Measurements from ENCODE around the gene FAM53C. TPM values are rescaled to one million over a fixed set of nuclear protein-coding genes. Genes with fewer than 3 reads are reported as not detected.

The FAM53C gene
- total RNA-seq = 10 to 100 TPM; 26.3 to 30.5 (median 29.8) TPM

- peak in 2 of 4 experiments; percentile 12 to 36 for TF ChIP-seq CTCF (IDR thresholded peaks at IDR 0.05)
- TF ChIP-seq POLR2A (IDR thresholded peaks at IDR 0.05) = peak; percentile 96 to 97
- no peak for TF ChIP-seq EP300 (IDR thresholded peaks at IDR 0.05)
- peak; percentile 98 for TF ChIP-seq POLR2AphosphoS5 (IDR thresholded peaks at IDR 0.05)
- Histone ChIP-seq H3K4me1 (peaks cover 0 to 40% (median 5%) of the 10 kb centered on the region in 3 donors), H3K27me3 (no peaks in the 10 kb centered on the region), H3K9me3 (no peaks in the 10 kb centered on the region), H3K27ac (peak within 1 kb of the TSS; percentile 83 to 97 (median 96)), H3K4me3 (peak within 1 kb of the TSS; percentile 91 to 96), H3K36me3 (peaks cover 0 to 17% of the 10 kb centered on the region in 2 donors)
- 0% methylated on average over 3 of the region's 56 CpGs; no CpG with 5 or more reads in 1 of the 2 donors for WGBS, 2 donors (ENCODE audit: low coverage in 1 of 2)
- ATAC-seq = peak; percentile 92
Observed at GRCh38 chr5:138337685-138338410, at the start of gene FAM53C. FAM53C (plus strand) TSS chr5:138338266; CDS start chr5:138341336, 3,070 bp downstream.

GRCh38 chr5:138289296-138289695 is 48.8 kb upstream of the FAM53C start:
- H3K4me3 ChIP-seq = no peak overlapping the region
- no peak overlapping the region for H3K27ac ChIP-seq
- H3K4me1 ChIP-seq = no peaks in the 10 kb centered on the region
- no peak for ATAC-seq
- 80 to 100% methylated on average over 1 to 3 of the region's 3 CpGs for WGBS, 2 donors (ENCODE audit: low coverage in 1 of 2)
- no peaks in the 10 kb centered on the region for H3K9me3 ChIP-seq
- no peaks in the 10 kb centered on the region for H3K27me3 ChIP-seq
- TF ChIP-seq CTCF (IDR thresholded peaks at IDR 0.05) = no peak
- TF ChIP-seq POLR2A (IDR thresholded peaks at IDR 0.05) = no peak
- no peak for TF ChIP-seq EP300 (IDR thresholded peaks at IDR 0.05)
- TF ChIP-seq POLR2AphosphoS5 (IDR thresholded peaks at IDR 0.05) = no peak
- no peaks in the 10 kb centered on the region for H3K36me3 ChIP-seq

- Histone ChIP-seq H3K4me3 (no peak overlapping the region), H3K4me1 (no peaks in the 10 kb centered on the region), H3K36me3 (no peaks in the 10 kb centered on the region), H3K27me3 (no peaks in the 10 kb centered on the region), H3K9me3 (no peaks in the 10 kb centered on the region), H3K27ac (no peak overlapping the region)
- no peak for ATAC-seq
- 78 to 96% methylated on average over 3 to 6 of the region's 6 CpGs for WGBS, 2 donors (ENCODE audit: low coverage in 1 of 2)
- TF ChIP-seq CTCF (IDR thresholded peaks at IDR 0.05) (no peak), EP300 (IDR thresholded peaks at IDR 0.05) (no peak), POLR2A (IDR thresholded peaks at IDR 0.05) (no peak), POLR2AphosphoS5 (IDR thresholded peaks at IDR 0.05) (no peak)
Observed at GRCh38 chr5:138303372-138303771, 34.7 kb upstream of the FAM53C start.

GRCh38 chr5:138305797-138306196 is 32.3 kb upstream of the FAM53C start:
- no peaks in the 10 kb centered on the region for H3K27me3 ChIP-seq
- H3K27ac ChIP-seq = no peak overlapping the region
- no peak overlapping the region for H3K4me3 ChIP-seq
- ATAC-seq = no peak
- no peaks in the 10 kb centered on the region for H3K9me3 ChIP-seq
- H3K36me3 ChIP-seq = no peaks in the 10 kb centered on the region
- WGBS, 2 donors (ENCODE audit: low coverage in 1 of 2) = 50% methylated on average over 1 of the region's 1 CpG; no CpG with 5 or more reads in 1 of the 2 donors
- H3K4me1 ChIP-seq = no peaks in the 10 kb centered on the region
- TF ChIP-seq POLR2AphosphoS5 (IDR thresholded peaks at IDR 0.05) (no peak), POLR2A (IDR thresholded peaks at IDR 0.05) (no peak), EP300 (IDR thresholded peaks at IDR 0.05) (no peak), CTCF (IDR thresholded peaks at IDR 0.05) (no peak)

GRCh38 chr5:138315751-138316278 is 22.3 kb upstream of the FAM53C start:
- Histone ChIP-seq H3K36me3 (no peaks in the 10 kb centered on the region), H3K27me3 (peaks cover 8% of the 10 kb centered on the region), H3K9me3 (no peaks in the 10 kb centered on the region), H3K27ac (no peak overlapping the region), H3K4me3 (no peak overlapping the region), H3K4me1 (no peaks in the 10 kb centered on the region)
- no peak for TF ChIP-seq POLR2AphosphoS5 (IDR thresholded peaks at IDR 0.05)
- ATAC-seq = no peak
- WGBS, 2 donors (ENCODE audit: low coverage in 1 of 2) = 71 to 100% methylated on average over 1 of the region's 7 CpGs

Measured in gastroesophageal sphincter (tissue), 4 donors.